ENCODE data around the gene DLX4.

DLX4 gene

DNA sequence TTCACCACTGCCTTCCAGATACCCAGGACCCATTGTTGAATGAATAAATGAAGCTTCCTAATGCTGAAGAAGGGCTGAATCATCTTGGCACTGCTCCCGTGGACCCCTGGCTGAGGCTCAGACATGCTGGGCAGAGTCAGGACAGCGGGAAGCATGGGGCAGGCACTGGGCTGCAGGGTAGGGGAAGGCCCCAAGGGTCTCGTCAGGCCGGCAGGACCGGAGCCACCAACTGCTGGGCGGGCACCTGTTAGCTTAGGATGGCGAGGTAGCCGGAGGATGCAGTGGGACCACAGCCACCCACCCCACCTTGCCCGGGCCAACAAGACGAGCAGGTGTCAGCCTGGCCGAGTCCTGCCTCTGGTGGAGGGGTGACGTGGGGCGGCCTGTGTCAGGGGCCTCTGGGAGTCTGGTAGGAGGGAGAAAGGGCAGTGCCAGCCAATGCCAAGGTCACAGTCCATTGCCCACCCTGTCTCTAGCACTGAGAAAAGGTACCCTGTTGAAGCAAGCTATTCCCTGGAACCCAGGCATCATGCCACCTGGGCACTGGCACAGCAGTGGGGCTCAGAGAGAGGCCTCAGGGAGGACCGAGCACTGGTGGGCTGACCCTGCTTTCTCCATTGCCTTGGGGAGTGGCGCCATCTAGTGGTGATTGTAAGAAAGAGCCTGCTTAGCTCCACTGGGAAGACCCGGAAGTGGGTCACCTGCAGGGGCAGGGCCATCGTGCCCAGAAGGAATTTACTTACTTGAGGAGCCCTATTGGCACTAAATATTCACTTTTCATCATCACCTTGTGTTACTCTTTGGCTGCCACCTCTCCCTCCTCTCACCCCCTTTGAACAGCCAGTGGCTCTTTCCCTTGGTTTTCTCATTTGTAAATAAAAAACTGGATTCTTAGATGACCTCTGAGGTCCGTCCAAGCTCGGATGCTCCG lies 29.0 kb downstream of the DLX4 start:
- peaks cover 58% of the 10 kb centered on the region for H3K27me3 ChIP-seq (ENCODE audit: insufficient read depth, low read length)
- peaks cover 3% of the 10 kb centered on the region for H3K9me3 ChIP-seq (ENCODE audit: low read length)
- H2AFZ ChIP-seq (ENCODE audit: low read depth, low read length), result peak overlapping the region; percentile 77
- no peaks in the 10 kb centered on the region for H3K36me3 ChIP-seq (ENCODE audit: insufficient read depth, low read length)
- H3K4me3 ChIP-seq (ENCODE audit: low read length), result no peak overlapping the region
- peaks cover 6% of the 10 kb centered on the region for H3K4me1 ChIP-seq (ENCODE audit: insufficient read depth, low read length)

DNA sequence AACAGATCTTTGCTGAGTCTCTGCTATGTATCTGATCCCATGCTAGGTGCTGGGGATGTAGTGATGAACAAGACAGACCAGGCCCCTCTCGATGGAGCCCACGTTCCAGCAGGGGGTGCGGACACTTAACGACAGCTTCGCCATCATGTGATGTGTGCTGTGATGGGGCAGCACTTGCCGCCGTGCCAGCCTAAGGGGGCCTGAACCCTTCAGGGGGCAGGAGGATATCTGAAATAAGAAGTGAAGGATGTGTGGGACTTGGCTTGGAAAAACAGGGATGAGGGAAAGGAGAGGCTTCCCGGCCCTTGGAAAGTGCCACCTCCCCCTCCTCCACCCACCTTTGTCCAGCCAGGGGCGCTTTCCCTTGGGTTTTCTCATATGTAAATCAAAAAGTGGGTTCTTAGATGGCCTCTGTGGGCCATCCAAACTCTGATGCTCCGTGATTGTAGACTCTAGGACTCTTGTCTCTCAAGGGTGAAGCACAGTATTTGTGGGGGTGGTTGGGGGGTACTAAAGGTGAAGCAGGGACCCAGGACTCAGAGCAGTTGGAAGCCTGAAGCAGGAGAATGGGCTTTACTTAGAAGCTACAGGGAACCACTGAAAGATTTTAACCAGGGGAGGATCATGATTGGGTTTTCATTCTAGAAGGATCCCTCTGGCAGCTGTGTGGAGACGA lies 30.0 kb downstream of the DLX4 start:
- peaks cover 53% of the 10 kb centered on the region for H3K27me3 ChIP-seq (ENCODE audit: insufficient read depth, low read length)
- H3K9me3 ChIP-seq (ENCODE audit: low read length), result peaks cover 3% of the 10 kb centered on the region
- H2AFZ ChIP-seq (ENCODE audit: low read depth, low read length), result peak overlapping the region; percentile 77
- H3K36me3 ChIP-seq (ENCODE audit: insufficient read depth, low read length), result no peaks in the 10 kb centered on the region
- H3K4me3 ChIP-seq (ENCODE audit: low read length), result no peak overlapping the region
- peaks cover 6% of the 10 kb centered on the region for H3K4me1 ChIP-seq (ENCODE audit: insufficient read depth, low read length)

DNA sequence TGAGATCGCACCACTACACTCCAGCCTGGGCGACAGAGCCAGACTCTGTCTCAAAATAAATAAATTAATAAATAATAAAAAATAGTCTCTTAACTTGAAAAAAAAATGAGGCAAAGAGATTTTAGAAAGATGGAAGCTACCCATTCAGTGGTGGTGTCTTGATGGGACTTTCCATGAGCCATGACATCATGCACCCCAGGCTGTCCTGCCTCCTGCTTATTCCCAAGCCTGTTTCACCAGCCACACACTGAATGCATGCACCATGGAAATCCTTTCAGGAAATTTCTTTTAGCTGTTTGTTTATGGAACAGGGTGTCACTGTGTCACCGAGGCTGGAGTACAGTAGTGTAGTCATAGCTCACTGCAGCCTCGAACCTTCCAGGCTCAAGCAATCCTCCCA lies 34.9 kb downstream of the DLX4 start:
- Histone ChIP-seq H3K27me3 (ENCODE audit: insufficient read depth, low read length) (peaks cover 21% of the 10 kb centered on the region), H3K4me1 (ENCODE audit: insufficient read depth, low read length) (no peaks in the 10 kb centered on the region), H3K9me3 (ENCODE audit: low read length) (no peaks in the 10 kb centered on the region), H2AFZ (ENCODE audit: low read depth, low read length) (no peak overlapping the region), H3K36me3 (ENCODE audit: insufficient read depth, low read length) (no peaks in the 10 kb centered on the region), H3K4me3 (ENCODE audit: low read length) (no peak overlapping the region)

DNA sequence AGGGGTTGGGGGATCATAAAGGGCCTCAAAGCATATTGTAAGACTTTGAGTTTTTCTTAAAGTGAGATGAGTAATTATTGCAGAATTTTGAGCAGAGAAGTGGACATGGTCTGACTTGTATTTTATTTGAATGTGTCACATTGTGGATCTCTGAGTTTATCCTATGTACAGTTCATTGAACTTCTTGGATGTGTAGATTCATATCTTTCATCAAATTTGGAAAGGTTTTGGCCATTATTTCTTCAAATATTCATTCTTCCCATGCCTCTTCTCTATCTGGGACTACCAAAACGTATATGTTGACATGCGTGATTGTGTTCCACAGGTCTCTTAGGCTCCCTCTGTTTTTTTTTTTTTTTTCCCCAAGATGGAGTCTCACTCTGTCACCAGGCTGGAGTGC lies 40.3 kb downstream of the DLX4 start:
- Histone ChIP-seq H3K27me3 (ENCODE audit: insufficient read depth, low read length) (peaks cover 2% of the 10 kb centered on the region), H3K4me1 (ENCODE audit: insufficient read depth, low read length) (no peaks in the 10 kb centered on the region), H3K4me3 (ENCODE audit: low read length) (no peak overlapping the region), H2AFZ (ENCODE audit: low read depth, low read length) (no peak overlapping the region), H3K36me3 (ENCODE audit: insufficient read depth, low read length) (no peaks in the 10 kb centered on the region), H3K9me3 (ENCODE audit: low read length) (peaks cover 2% of the 10 kb centered on the region)

DNA sequence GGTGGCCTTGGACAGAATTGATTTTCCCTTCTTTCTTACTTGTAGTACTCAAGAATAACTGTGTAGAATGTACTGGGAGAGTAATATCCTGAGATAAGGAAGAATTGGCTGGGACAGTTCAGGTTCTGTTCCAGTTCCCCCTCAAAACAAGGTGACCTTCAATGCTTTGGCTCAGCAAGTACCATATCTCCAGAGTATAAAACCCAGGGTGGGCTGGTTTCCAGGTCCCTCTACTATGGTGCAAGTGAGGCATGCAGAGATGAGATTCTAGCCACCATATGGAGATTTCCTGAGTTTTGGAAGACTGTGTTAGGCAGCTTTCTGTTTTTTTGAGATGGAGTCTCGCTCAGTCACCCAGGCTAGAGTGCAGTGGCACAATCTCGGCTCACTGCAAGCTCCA lies 44.1 kb downstream of the DLX4 start:
- Histone ChIP-seq H2AFZ (ENCODE audit: low read depth, low read length) (no peak overlapping the region), H3K4me1 (ENCODE audit: insufficient read depth, low read length) (no peaks in the 10 kb centered on the region), H3K9me3 (ENCODE audit: low read length) (peaks cover 5% of the 10 kb centered on the region), H3K36me3 (ENCODE audit: insufficient read depth, low read length) (no peaks in the 10 kb centered on the region), H3K27me3 (ENCODE audit: insufficient read depth, low read length) (no peaks in the 10 kb centered on the region), H3K4me3 (ENCODE audit: low read length) (no peak overlapping the region)

DNA sequence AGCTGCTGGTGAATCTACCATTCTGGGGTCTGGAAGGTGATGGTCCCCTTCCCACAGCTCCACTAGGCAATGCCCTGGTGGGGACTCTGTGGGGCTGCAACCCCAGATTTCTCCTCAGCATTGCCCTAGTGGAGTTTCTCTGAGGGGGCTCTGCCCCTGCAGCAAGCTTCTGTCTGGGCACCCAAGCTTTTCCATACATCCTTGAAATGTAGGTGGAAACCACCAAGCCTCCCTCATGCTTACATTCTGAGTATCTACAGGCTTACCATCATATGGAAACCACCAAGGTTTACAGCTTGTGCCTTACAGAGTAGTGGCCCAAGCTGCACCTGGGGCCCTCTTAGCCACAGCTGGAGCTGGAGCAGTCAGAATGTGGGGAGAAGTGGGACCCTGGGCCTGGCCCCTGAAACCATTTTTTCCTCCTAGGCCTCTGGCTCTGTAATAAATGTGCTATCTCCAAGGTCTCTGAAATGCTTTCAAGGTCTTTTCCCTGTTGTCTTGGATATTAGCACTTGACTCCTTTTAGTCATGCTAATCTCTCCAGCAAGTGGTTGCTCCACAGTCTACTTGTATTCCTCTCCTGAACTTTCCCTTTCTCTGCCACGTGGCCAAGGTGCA lies 45.6 kb downstream of the DLX4 start:
- Histone ChIP-seq H3K27me3 (ENCODE audit: insufficient read depth, low read length) (no peaks in the 10 kb centered on the region), H3K9me3 (ENCODE audit: low read length) (peaks cover 5% of the 10 kb centered on the region), H3K4me3 (ENCODE audit: low read length) (no peak overlapping the region), H3K4me1 (ENCODE audit: insufficient read depth, low read length) (no peaks in the 10 kb centered on the region), H3K36me3 (ENCODE audit: insufficient read depth, low read length) (no peaks in the 10 kb centered on the region), H2AFZ (ENCODE audit: low read depth, low read length) (no peak overlapping the region)

DNA sequence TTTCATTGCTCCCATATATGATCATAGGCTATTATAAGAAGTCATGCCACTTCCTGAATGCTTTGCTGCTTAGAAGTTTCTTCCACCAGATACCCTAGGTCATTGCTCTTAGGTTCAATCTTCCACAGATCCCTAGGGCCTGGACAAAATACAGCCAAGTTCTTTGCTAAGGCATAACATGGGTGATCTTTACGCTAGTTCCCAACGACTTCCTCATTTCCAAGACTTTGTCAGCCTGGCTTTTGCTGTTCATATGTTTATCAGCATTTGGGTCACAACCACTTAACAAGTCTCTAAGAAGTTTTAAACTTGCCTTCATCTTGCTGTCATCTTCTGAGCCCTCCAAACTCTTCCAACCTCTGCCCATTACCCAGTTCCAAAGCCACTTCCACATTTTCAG lies 46.2 kb downstream of the DLX4 start:
- Histone ChIP-seq H3K9me3 (ENCODE audit: low read length) (peaks cover 5% of the 10 kb centered on the region), H3K27me3 (ENCODE audit: insufficient read depth, low read length) (no peaks in the 10 kb centered on the region), H2AFZ (ENCODE audit: low read depth, low read length) (no peak overlapping the region), H3K36me3 (ENCODE audit: insufficient read depth, low read length) (no peaks in the 10 kb centered on the region), H3K4me1 (ENCODE audit: insufficient read depth, low read length) (no peaks in the 10 kb centered on the region), H3K4me3 (ENCODE audit: low read length) (no peak overlapping the region)

DNA sequence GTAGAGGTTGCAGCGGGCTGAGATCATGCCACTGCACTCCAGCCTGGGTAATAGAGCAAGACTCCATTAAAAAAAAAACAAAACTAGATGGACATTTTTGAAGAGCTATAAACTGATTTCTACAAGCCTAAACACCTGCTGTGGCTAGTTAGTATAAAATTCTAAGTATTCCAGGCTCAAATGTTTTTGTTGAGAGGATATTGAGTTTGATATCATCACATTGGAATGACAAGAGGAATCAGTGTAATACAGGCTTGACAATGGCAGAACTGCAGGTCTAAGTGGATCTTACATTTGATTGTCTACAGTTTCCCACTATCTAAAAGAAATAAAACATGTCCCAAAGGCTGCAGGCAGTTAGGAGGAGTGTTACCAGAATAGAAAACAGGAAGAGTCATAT lies 49.9 kb downstream of the DLX4 start:
- H3K4me3 ChIP-seq (ENCODE audit: low read length), result no peak overlapping the region
- peaks cover 4% of the 10 kb centered on the region for H3K4me1 ChIP-seq (ENCODE audit: insufficient read depth, low read length)
- H3K27me3 ChIP-seq (ENCODE audit: insufficient read depth, low read length), result no peaks in the 10 kb centered on the region
- peaks cover 5% of the 10 kb centered on the region for H3K9me3 ChIP-seq (ENCODE audit: low read length)
- H3K36me3 ChIP-seq (ENCODE audit: insufficient read depth, low read length), result no peaks in the 10 kb centered on the region
- no peak overlapping the region for H2AFZ ChIP-seq (ENCODE audit: low read depth, low read length)

DNA sequence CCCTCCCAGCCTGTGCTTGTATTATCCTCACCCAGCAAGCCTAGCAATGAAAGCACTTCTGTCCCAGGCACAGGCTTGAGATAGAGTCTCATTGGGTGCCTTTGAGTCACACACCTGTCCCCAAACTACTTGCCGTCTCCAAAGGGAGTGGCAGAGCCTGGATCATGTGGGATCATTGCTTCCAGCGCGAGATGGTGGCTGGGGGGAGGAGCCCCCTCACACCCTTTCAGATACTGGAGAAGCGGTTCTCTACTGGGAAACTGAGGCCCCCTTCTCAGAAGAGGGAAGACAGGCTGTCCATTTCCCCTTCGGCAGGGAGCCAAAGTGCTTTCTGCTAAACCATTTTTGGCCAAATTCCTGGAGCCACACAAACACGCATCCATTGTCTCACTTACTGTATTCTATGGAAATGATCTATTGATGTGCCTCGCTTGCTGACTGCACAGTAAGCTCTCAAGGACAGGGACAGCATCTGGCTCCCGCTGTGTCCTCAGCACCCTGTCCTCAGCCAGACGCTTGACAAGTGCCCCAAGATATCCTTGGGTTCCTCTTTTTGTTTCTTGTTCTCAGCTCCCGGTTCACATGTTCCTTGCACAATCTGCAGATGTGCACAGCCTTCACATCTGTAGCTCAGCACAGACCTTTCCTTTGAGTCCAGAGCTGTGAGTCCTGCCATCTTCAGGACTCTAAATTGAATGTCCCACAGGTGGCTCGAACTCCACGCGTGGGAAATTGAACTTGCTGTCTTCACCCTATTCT lies 52.0 kb downstream of the DLX4 start:
- H3K27me3 ChIP-seq (ENCODE audit: insufficient read depth, low read length), result no peaks in the 10 kb centered on the region
- H3K36me3 ChIP-seq (ENCODE audit: insufficient read depth, low read length), result no peaks in the 10 kb centered on the region
- H3K9me3 ChIP-seq (ENCODE audit: low read length), result no peaks in the 10 kb centered on the region
- H2AFZ ChIP-seq (ENCODE audit: low read depth, low read length), result no peak overlapping the region
- peaks cover 4% of the 10 kb centered on the region for H3K4me1 ChIP-seq (ENCODE audit: insufficient read depth, low read length)
- no peak overlapping the region for H3K4me3 ChIP-seq (ENCODE audit: low read length)

DNA sequence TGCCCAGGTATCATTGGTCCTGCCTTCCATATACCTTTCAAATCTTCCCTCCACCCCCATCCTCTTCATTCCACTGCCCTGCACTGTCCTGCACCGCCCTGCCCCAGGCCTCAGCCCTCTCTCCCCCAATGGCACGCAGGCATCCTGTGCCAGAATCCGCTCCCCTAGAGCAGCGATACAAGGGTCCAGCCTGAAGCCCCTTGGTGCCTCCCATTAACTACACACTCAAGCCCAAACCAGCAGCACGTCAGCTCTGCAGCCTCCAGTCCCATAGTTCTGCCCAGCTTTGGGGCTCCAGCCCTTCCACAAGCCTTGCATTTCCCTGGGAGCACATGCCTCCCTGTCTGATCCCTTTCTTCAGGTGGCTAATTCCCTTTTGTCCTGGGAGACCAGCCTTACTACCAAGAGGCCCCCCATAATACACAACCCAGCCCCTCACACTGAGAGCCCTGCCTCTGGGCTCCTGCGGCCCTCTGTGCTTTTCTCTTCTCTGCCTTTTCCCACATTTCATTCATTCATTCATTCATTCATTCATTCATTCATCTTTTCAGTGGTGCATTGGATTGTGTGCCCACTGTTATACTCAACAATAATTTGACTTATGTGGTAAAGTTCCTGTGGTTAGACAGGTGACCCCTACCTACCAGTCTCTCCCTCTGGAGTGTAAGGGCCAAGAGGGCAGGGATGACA lies 52.8 kb downstream of the DLX4 start:
- H3K36me3 ChIP-seq (ENCODE audit: insufficient read depth, low read length), result no peaks in the 10 kb centered on the region
- H3K9me3 ChIP-seq (ENCODE audit: low read length), result no peaks in the 10 kb centered on the region
- no peak overlapping the region for H2AFZ ChIP-seq (ENCODE audit: low read depth, low read length)
- H3K27me3 ChIP-seq (ENCODE audit: insufficient read depth, low read length), result no peaks in the 10 kb centered on the region
- peaks cover 4% of the 10 kb centered on the region for H3K4me1 ChIP-seq (ENCODE audit: insufficient read depth, low read length)
- no peak overlapping the region for H3K4me3 ChIP-seq (ENCODE audit: low read length)

DNA sequence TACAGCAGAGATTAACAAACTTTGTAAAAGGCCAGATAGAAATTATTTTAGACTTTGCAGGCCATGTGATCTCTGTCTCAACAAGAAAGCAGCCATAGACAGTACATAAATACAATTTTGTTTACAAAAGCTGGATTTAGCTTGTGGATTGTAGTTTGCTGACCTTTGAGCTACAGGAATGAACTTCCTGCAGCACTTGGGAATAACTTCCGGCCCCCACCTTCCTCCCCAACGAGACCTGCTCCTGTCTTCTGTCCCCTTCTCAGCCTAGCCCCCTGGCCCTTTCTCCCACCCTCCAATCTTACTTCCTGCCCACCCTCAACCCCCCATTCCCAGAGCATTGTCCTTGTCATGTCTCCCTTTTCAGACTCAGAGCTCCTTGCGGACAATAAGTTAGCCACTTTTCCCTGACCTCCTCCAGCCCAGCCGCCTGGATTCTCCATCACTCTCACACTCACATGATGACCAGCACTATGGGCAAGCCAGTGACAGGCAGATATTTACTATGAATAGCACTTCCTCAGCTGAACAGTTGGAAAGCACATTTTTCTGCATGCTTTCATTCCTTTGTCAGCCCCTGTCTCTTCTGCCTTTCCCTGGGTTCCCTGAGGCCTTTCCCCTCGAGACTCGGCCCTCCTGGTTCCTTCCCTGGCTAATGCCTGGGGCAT lies 53.6 kb downstream of the DLX4 start:
- Histone ChIP-seq H2AFZ (ENCODE audit: low read depth, low read length) (no peak overlapping the region), H3K36me3 (ENCODE audit: insufficient read depth, low read length) (no peaks in the 10 kb centered on the region), H3K4me1 (ENCODE audit: insufficient read depth, low read length) (peaks cover 7% of the 10 kb centered on the region), H3K27me3 (ENCODE audit: insufficient read depth, low read length) (peaks cover 4% of the 10 kb centered on the region), H3K9me3 (ENCODE audit: low read length) (no peaks in the 10 kb centered on the region), H3K4me3 (ENCODE audit: low read length) (no peak overlapping the region)

DNA sequence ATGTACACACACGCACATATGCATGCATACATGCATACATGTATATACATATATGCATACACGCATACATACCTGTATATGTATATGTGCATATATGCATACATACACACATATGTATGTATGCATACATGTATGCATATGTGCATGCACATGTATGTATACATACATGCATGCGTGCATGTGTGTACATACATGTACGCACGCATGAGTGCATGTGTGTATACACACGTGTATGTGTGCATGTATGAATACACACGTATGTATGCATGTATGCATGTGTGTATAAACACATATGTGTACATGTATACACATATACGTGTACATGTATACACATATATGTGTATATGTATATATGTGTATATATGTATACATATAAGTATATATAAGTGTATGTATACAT lies 54.5 kb downstream of the DLX4 start:
- H3K4me1 ChIP-seq (ENCODE audit: insufficient read depth, low read length), result peaks cover 9% of the 10 kb centered on the region

More for the DNA sequence above, 54.5 kb downstream of the DLX4 start:
- H3K9me3 ChIP-seq (ENCODE audit: low read length), result no peaks in the 10 kb centered on the region
- no peak overlapping the region for H3K4me3 ChIP-seq (ENCODE audit: low read length)
- peaks cover 5% of the 10 kb centered on the region for H3K27me3 ChIP-seq (ENCODE audit: insufficient read depth, low read length)
- H2AFZ ChIP-seq (ENCODE audit: low read depth, low read length), result no peak overlapping the region
- no peaks in the 10 kb centered on the region for H3K36me3 ChIP-seq (ENCODE audit: insufficient read depth, low read length)

All from neuron (in vitro differentiated cells).